Loucy (cell line): ENCODE measurements around the gene CHST11.

Experiments used
- EZH2phosphoT487 ChIP-seq: fragments of 200-600 bp; IDR thresholded peaks from 2 replicates; pipeline ENCODE4 v1.6.1; 2018; ENCODE audit warnings: antibody characterized with exemption, mild to moderate bottlenecking, moderate library complexity, borderline replicate concordance
- TF ChIP-seq, protein P1 (sequence below): fragments of 200-600 bp; sonication (generic); conservative IDR thresholded peaks from 2 replicates; pipeline ENCODE4 v1.5.1; 2014; ENCODE audit warnings: mild to moderate bottlenecking, antibody characterized with exemption, low read length

DNA sequence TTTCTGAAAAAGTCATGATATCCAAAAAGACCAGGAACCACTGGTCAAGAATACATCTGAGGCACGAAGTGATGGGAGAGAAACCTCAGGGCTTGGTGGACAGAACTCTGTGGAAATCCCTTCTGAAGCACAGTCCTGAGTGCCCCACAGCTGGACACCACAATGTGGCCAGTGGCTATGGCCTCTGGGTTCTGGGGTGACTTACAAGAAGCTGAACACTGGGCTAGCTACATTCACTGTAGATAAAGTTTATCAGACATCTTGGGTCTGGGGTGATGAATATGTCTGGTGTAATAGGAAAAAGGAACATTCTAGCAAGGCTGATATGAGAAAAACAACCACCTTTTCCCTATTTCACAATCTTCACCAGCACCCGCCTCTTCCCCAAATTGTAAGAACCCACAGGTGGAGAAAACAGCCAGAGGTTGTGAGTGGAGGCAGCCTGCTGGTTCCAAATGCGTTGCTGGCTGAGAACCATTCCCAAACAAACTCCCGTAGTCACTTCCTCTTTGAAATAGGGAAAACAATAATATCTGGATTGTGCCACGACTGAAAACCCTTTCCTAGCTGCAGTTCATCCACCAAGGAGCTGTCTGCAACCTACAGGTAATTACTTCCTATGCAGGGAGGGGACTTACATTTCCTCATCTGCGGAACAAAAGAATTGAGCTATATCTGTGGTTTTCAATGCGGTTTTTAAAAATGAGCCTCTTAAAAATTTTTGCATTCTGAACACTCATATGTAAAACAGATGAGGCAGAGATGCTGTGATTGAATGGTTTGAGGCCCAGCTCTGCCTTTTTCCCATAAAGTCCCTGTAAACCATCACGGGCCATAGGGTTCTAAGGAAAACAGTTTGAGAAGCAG is 307.7 kb downstream of the CHST11 start:
- no peak for TF ChIP-seq EZH2phosphoT487
- TF ChIP-seq, protein P1, sequence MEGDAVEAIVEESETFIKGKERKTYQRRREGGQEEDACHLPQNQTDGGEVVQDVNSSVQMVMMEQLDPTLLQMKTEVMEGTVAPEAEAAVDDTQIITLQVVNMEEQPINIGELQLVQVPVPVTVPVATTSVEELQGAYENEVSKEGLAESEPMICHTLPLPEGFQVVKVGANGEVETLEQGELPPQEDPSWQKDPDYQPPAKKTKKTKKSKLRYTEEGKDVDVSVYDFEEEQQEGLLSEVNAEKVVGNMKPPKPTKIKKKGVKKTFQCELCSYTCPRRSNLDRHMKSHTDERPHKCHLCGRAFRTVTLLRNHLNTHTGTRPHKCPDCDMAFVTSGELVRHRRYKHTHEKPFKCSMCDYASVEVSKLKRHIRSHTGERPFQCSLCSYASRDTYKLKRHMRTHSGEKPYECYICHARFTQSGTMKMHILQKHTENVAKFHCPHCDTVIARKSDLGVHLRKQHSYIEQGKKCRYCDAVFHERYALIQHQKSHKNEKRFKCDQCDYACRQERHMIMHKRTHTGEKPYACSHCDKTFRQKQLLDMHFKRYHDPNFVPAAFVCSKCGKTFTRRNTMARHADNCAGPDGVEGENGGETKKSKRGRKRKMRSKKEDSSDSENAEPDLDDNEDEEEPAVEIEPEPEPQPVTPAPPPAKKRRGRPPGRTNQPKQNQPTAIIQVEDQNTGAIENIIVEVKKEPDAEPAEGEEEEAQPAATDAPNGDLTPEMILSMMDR, result no peak
